Measurements from ENCODE around the gene FAM20A.

Gene FAM20A

GRCh38 chr17:68608515-68609130 lies 7.5 kb upstream of the FAM20A start:
- no peak for DNase-seq

- DNase-seq: no peak
These were observed 5.5 kb upstream of the FAM20A start for GRCh38 chr17:68606451-68607307.

DNA sequence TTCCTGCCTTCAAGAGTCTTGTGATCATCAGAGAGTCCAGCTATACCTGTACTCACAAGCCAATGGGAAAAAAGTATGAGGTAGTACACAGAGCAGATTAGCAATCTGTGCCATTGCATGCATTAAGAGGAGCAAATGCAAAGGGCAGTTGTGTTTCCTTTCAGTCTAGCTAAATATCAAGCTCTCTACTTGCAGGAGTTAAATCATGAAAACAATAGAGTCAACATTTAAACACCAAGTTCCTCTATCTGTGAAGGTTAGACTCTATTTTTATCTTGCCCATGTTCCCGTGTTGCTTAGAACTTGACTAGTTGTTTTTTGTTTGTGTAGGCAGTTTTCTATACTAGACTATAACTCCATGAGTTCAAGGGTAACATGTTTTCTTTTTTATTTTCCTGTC lies 4.7 kb upstream of the FAM20A start:
- no peak for DNase-seq

DNA sequence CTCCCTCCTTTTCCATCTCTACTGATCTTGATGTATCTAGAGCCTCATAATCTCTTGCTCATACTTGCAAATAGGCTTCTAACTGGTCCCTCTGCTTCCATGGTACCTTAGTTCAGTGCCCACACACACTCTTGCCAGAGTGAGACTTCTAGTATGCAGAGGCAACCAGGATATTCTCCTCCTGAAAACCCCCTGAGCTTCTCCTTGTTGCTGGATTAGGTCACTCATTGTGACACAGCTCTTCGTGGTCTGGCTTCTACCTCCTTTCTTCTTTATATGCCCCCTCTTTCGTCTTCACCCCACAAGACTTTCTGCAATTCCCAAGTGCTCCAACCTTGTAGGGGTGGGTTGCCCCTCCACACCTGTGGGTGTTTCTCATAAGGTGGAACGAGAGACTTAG lies 2.5 kb upstream of the FAM20A start:
- no peak for DNase-seq

- DNase-seq: no peak
These were observed 1.9 kb upstream of the FAM20A start for GRCh38 chr17:68603027-68603426.

- DNase-seq: no peak
These were observed 1.1 kb upstream of the FAM20A start for GRCh38 chr17:68602289-68602688.

DNA sequence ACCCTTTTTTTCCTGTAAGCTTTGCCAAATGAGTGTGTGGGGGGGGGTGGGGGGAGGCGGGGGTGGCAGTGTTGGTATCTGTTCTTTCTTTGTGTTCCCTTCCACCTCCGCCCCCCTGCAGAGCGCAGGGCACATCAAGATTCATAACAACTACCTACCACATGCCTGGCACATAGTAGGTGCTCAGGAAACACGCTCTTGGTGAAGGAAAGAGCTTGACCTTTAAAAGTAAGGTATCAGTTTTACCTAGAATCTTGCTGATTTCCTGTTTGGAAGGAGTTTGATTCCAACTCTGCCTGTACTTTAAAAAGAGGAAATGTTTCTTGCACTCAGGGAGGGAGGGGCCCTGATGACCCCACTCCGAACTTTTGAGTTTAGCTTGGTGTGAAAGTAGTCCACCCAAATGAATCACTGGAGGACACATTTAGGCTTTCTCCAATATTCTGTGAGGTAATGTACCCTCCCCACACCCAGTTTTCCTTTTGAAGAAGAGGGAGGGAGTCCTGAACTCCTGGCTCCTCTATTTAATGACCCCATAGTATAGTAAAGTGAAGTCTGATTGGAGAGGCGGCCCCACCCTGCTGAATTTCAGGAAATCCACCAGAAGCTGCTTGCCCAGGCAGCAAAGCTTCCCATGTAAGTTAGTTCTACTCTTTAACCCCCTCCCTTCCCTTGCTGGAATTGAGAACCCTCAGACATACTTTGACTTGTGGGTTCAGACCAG lies 560 bp upstream of the FAM20A start:
- no peak for DNase-seq

DNA sequence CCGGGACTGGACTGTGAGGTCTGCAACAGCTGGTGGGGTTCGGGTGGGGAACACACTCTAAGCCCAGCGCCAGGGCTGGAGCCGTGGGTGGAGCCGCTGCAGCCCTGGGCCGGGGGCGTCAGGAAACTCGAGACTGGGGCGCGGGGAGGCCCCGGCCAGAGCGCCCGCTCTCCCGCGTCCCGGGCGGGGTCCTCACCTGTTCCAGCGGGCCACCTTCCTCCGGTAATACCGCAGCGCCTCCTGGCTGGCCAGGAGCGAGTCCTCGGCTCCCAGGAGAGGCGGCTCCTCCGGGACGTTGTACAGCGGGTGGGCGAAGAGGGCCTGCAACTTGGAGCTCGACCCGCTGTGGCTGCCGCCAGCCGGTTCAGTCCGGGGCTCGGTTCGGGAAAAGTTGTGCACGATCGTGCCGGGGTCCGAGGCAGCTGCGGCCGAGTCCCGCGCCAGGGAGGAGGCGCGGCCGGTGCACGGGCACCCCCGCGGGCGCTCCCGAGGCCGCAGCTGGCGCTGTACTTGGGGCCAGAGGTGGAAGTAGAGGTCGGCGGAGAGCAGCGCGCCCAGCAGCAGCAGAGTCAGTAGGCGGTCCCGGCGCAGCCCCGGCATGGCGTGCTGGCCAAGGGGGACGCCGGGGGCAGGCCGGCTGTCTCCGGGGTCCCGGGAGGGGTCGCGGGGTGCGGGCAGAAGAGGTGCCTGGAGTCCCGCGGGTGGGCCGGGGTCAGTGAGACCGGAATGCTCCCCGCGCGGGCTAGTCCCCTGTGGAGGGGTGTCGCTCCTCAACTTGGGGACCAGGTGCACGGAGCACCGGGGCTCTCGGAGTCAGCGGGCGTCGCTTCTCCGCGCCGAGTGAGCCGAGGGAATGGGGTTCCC lies 868 bp downstream of the FAM20A start:
- DNase-seq: no peak

- DNase-seq: no peak
These were observed 1.6 kb downstream of the FAM20A start for GRCh38 chr17:68599552-68600066.

- no peak for DNase-seq
These were observed 2.1 kb downstream of the FAM20A start for GRCh38 chr17:68599091-68599490.

DNA sequence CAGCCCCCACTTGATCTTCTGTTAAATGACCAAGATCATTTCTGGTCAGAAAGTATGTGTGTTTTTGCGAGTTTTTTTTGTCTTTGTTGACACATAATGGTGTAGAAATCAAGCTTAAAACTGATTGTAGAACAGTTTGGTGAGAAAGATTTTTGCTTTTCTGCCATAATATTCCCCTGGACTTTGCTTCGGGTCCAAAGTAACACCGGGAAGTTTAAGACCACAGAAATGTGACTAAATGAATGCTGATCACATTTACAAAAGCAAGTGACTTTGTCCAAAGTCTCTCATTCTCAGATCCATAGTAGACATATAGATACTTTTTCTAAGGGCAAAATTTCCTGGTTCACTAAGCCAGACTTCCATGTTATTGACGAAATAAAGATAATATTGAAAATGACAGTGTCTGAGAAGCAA lies 2.6 kb downstream of the FAM20A start:
- DNase-seq: no peak

DNA sequence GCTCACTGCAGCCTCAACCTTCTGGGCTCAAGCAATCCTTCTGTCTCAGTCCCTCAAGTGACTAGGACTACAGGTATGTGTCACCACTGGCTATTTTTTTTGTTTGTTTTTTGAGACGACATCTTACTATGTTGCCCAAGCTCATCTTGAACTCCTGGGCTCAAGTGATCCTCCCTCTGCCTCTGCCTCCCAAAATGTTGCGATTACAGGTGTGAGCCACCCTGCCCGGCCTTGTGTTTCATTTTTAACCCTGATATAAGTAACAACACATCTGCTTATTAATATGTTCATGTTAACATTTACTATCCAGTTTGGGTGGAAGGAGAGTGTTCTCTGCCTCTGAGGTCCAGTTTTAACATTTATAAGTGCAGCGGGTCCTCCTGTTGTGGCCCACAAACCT lies 3.1 kb downstream of the FAM20A start:
- DNase-seq: no peak

GRCh38 chr17:68596411-68596945 lies 4.7 kb downstream of the FAM20A start:
- no peak for DNase-seq

GRCh38 chr17:68595986-68596385 lies 5.2 kb downstream of the FAM20A start:
- DNase-seq: no peak

- no peak for DNase-seq
These were observed 5.7 kb downstream of the FAM20A start for GRCh38 chr17:68595496-68595895.

DNA sequence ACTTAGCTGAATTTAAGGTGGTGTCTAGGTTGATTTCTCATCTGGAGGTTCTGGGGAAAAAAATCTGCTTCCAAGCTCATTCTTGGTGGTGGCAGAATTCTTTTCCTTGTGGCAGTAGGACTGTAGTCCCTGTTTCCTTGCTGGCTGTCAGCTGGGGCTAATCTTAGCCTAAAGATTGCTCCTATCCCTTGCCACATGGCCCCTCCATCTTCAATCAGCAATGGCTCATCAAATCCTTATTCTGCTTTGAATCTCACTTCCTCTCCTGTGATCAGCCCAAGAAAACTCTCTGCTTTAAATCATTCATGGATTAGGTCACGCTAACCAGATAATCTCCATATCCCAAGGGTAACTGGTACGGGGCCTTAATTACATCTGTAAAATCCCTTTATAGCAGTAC lies 6.6 kb downstream of the FAM20A start:
- no peak for DNase-seq

DNA sequence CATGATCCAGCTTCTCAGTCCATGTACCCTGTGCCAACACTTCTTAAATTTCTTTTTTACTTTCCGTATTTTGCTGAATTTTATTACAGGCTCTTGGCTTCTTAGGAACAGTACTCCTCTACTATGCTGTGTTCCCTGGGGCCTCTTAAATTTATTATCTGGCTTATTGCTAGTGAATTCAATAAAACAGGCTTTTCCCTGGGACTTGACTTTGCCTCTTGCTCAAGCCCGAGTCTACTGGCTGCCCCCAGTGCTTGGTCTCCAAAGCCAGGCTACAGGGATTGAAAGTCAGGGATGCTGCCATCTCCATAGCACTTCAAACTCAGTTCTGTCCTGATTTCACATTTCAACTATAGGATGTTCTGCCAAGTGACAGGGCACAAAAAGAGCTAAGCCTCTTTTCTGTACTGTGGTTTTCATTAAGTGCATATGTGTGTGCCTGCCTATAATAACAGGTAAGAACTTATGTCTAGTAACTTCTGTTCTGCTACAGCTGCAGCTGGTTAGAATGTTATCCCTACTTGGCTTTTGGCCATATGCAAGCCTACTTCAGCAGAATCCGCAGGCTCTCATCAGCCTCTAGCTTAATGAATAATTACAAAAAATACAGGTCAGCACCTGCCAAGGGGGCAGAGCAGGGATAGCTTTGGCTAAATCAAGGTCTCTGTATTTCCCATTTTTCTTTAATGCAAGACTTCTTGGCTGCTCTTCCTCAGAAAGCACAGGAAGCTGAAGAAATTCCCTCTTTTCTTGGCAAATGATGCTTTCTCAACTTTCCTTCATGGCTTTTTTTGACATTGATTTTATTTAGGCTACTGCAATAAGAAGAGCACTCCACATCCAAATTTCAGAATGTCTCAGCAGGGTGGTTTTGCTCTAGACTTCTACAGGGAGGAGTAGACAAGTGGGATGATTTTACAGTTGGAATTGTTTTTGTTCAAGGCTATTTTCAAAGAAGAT lies 8.2 kb downstream of the FAM20A start:
- no peak for DNase-seq

DNA sequence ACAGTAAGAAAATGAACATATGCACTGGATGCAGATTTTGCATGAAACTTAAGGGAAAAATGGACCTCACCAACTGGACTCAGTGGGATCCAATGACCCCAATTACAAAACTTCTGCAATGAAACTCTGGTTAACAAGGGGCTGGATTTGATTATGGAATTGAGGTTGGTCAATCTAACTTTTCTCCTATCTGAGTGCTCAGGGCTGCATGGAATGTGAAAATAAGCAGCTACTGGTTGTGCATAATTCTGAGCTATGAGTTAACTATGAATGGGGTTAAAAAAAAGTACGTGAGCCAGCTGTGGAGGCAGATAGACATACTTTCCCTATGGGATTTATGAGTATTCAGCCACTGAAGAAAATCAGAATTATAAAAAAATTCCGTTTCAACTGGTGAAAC lies 9.2 kb downstream of the FAM20A start:
- no peak for DNase-seq

DNA sequence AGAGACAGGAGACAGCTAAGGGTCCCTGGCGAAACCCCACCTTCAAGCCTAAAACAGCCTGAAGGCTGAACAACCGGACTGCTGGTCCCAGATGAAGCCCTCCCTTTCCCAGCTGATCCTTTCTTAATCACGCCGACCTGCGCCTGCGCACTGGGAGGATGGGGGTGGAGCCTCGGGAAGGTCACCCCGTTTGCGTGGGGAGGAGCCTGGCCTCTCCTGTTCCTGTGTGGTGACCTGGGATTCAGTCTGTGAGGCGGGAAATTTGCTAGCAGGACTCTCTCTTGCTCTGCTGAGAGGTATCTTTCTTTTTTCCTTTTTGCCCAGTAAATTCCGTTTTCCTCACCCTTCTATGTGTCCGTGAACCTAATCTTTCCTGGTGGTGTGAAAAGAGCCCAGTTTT lies 9.6 kb downstream of the FAM20A start:
- DNase-seq: no peak

DNA sequence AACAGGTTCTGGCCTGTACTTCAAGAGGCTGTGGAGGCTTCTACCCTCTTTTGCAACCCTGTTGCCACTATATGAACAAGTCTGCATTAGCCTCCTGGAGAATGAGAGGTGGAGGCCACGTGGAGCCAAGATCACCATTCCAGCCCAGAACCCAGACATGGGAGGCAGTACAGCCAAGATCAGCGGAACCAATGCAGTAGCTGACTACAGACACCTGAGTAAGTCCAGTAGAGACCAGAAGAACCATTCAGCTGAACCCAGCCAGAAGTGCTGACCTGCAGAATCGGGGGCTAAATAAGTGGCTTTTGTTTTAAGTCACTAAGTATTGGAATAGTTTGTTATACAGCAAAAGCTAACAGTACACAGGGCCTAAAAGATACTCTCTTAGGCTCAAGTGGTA lies 12.1 kb downstream of the FAM20A start:
- no peak for DNase-seq

DNA sequence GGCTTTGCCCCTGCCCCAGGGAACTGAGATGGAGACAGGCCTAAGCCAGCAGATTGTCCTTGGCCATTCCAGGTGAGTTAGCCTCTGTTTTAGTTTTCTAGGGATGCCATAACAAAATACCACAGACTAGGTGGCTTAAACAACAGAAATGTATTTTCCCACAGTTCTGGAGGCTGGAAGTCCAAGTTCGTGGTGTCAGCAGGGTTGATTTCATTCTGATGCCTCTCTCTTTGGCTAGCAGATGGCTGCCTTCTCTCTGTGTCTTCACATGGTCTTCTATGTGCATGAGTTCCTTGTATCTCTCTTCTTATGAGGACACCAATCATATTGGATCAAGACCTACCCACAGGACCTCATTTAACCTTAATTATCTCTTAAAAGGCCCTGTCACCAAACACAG lies 12.8 kb downstream of the FAM20A start:
- DNase-seq: no peak

All from amniotic stem cell (primary cell).